OCI-LY7 (cell line): Measurements from ENCODE around the gene COMMD10. TPM values are rescaled to one million over a fixed set of nuclear protein-coding genes. Genes with fewer than 3 reads are reported as not detected.
A peak's percentile ranks its signal among the peaks of the same experiment; 100 is the strongest.

Experiments
- BruUV-seq: library from RNA; stranded (reverse); fragments of 400-500 nt; replicated peaks from 2 replicates; lab custom pipeline; 2021; lab: Mats Ljungman, UMichigan
- CTCF ChIA-PET: fragments of 300-600 bp; sonication (Branson Sonifier 250); formaldehyde crosslinking; loops from one replicate; lab custom pipeline; 2022; ENCODE audit warnings: antibody characterized with exemption; ENCODE audit not compliant: unreplicated experiment; lab: Charles Lee
- POLR2A ChIA-PET: fragments of 300-600 bp; sonication (Branson Sonifier 250); formaldehyde crosslinking; loops from one replicate; lab custom pipeline; 2022; ENCODE audit warnings: antibody characterized with exemption; lab: Charles Lee
- DNase-seq: peaks from one replicate; pipeline ENCODE4 v3.0.0-alpha.2; 2015; ENCODE audit warnings: low spot score
- H2AFZ ChIP-seq: fragments of 200-600 bp; sonication (generic), shearing (Covaris generic); 2 replicates; pipeline ENCODE4 v1.6.1; 2014; ENCODE audit warnings: mild to moderate bottlenecking, antibody characterized with exemption, low read length, moderate library complexity
- H3K27ac ChIP-seq: fragments of 200-600 bp; sonication (generic); 2 replicates; pipeline ENCODE4 v1.5.1; 2014; ENCODE audit warnings: mixed run types, low read depth, mild to moderate bottlenecking, moderate library complexity, low read length, inconsistent platforms; ENCODE audit not compliant: poor library complexity, severe bottlenecking
- H3K36me3 ChIP-seq: fragments of 200-600 bp; sonication (generic); 2 replicates; pipeline ENCODE4 v1.6.1; 2014; ENCODE audit warnings: mild to moderate bottlenecking, antibody characterized with exemption, low read length, moderate library complexity, mixed read lengths; ENCODE audit not compliant: insufficient read depth
- H3K4me1 ChIP-seq: fragments of 200-600 bp; sonication (generic); 2 replicates; pipeline ENCODE4 v1.5.1; 2014; ENCODE audit warnings: mild to moderate bottlenecking, low read length; ENCODE audit not compliant: insufficient read depth, poor library complexity, severe bottlenecking
- H3K4me2 ChIP-seq: fragments of 200-600 bp; sonication (generic); 2 replicates; pipeline ENCODE4 v1.6.1; 2014; ENCODE audit warnings: mild to moderate bottlenecking, low read length
- H3K4me3 ChIP-seq: fragments of 200-600 bp; sonication (generic); 2 replicates; pipeline ENCODE4 v1.5.1; 2014; ENCODE audit warnings: mild to moderate bottlenecking, low read depth, low read length; ENCODE audit not compliant: poor library complexity, severe bottlenecking
- H3K79me2 ChIP-seq: fragments of 200-600 bp; sonication (generic); 2 replicates; pipeline ENCODE4 v1.6.1; 2016; ENCODE audit warnings: low read depth, mild to moderate bottlenecking, low read length, moderate library complexity, mixed read lengths; ENCODE audit not compliant: insufficient read depth
- H3K9me2 ChIP-seq: fragments of 200-600 bp; sonication (generic); 2 replicates; pipeline ENCODE4 v1.6.1; 2016; ENCODE audit warnings: mild to moderate bottlenecking, low read length, mixed read lengths; ENCODE audit not compliant: insufficient read depth
- H3K9me3 ChIP-seq: fragments of 200-600 bp; sonication (generic); 2 replicates; pipeline ENCODE4 v1.6.1; 2014; ENCODE audit warnings: mild to moderate bottlenecking, mixed run types, low read length, mixed read lengths
- H4K20me1 ChIP-seq: fragments of 200-600 bp; sonication (generic); 2 replicates; pipeline ENCODE4 v1.6.1; 2014; ENCODE audit warnings: mild to moderate bottlenecking, antibody characterized with exemption, low read length, moderate library complexity, mixed read lengths; ENCODE audit not compliant: insufficient read depth
- CTCF ChIP-seq: fragments of 200-600 bp; sonication (generic); conservative IDR thresholded peaks from 2 replicates; pipeline ENCODE4 v1.5.1; 2014; ENCODE audit warnings: mild to moderate bottlenecking, antibody characterized with exemption, low read length, moderate library complexity, mixed read lengths
- EZH2phosphoT487 ChIP-seq: fragments of 200-600 bp; sonication (generic); IDR thresholded peaks from 2 replicates; pipeline ENCODE4 v1.6.1; 2018; ENCODE audit warnings: low read depth, borderline replicate concordance, mild to moderate bottlenecking, mixed run types, antibody characterized with exemption, low read length, moderate library complexity, mixed read lengths
- intact Hi-C: fragments of 100-400 bp; cut with micrococcal nuclease; formaldehyde crosslinking; loops from one replicate; pipeline ENCODE4 v1.10.0; 2022; ENCODE audit not compliant: unreplicated experiment
- total RNA-seq, 2 experiments: library from RNA; depleted of rRNA in 1 of 2; stranded (reverse); fragments of >200 nt in 1 of 2; shearing (Covaris generic) in 1 of 2; gene quantifications; 2 replicates each; pipeline ENCODE4 v1.2.3, GENCODE V29; 2014 to 2022

Gene COMMD10
- total RNA-seq, 2 experiments from 2014 or later = 15.0 to 15.7 TPM

GRCh38 chr5:116288524-116288923, 203.7 kb downstream of the COMMD10 start:
- Histone ChIP-seq H4K20me1 (no peaks in the 10 kb centered on the region), H3K9me2 (no peaks in the 10 kb centered on the region), H2AFZ (no peak overlapping the region), H3K4me1 (no peaks in the 10 kb centered on the region), H3K4me3 (no peak overlapping the region), H3K27ac (no peak overlapping the region), H3K79me2 (no peaks in the 10 kb centered on the region), H3K36me3 (no peaks in the 10 kb centered on the region), H3K9me3 (no peaks in the 10 kb centered on the region), H3K4me2 (no peak overlapping the region)
- ChIA-PET POLR2A (interaction anchor here (0.7 kb wide), 1 partner anchor 154 kb away, joined by 5 read pairs; no protein-coding TSS in a partner anchor), CTCF (no interaction called here)
- DNase-seq = no peak
- no TSS peak for BruUV-seq
- intact Hi-C loops = no loop called here
- no peak for TF ChIP-seq CTCF
- TF ChIP-seq EZH2phosphoT487 = no peak

GRCh38 chr5:116289276-116289675, 204.5 kb downstream of the COMMD10 start:
- no peak for DNase-seq
- no peaks in the 10 kb centered on the region for H3K9me2 ChIP-seq
- POLR2A ChIA-PET = no interaction called here
- no peak overlapping the region for H2AFZ ChIP-seq
- H3K4me2 ChIP-seq = no peak overlapping the region
- 0 out of 2 replicates have a peak, but pooled peaks have one; percentile 19 for TF ChIP-seq CTCF
- TF ChIP-seq EZH2phosphoT487 = no peak
- intact Hi-C loops = no loop called here
- no peak overlapping the region for H3K27ac ChIP-seq
- no peaks in the 10 kb centered on the region for H3K36me3 ChIP-seq
- no peaks in the 10 kb centered on the region for H3K79me2 ChIP-seq
- no peaks in the 10 kb centered on the region for H3K9me3 ChIP-seq
- no peak overlapping the region for H3K4me3 ChIP-seq
- CTCF ChIA-PET = no interaction called here
- no peaks in the 10 kb centered on the region for H3K4me1 ChIP-seq
- no peaks in the 10 kb centered on the region for H4K20me1 ChIP-seq
- BruUV-seq = no TSS peak

GRCh38 chr5:116291271-116291670, 206.4 kb downstream of the COMMD10 start:
- Histone ChIP-seq H3K4me1 (no peaks in the 10 kb centered on the region), H4K20me1 (no peaks in the 10 kb centered on the region), H2AFZ (no peak overlapping the region), H3K4me3 (no peak overlapping the region), H3K36me3 (no peaks in the 10 kb centered on the region), H3K27ac (no peak overlapping the region), H3K9me3 (no peaks in the 10 kb centered on the region; the same call in 1 of the 2 replicates), H3K79me2 (no peaks in the 10 kb centered on the region), H3K4me2 (no peak overlapping the region), H3K9me2 (no peaks in the 10 kb centered on the region)
- CTCF ChIA-PET = no interaction called here
- DNase-seq = no peak
- no TSS peak for BruUV-seq
- POLR2A ChIA-PET = no interaction called here
- TF ChIP-seq EZH2phosphoT487 (no peak), CTCF (no peak)
- intact Hi-C loops = no loop called here
